ENCODE data around the gene PALD1.

PALD1 gene

DNA sequence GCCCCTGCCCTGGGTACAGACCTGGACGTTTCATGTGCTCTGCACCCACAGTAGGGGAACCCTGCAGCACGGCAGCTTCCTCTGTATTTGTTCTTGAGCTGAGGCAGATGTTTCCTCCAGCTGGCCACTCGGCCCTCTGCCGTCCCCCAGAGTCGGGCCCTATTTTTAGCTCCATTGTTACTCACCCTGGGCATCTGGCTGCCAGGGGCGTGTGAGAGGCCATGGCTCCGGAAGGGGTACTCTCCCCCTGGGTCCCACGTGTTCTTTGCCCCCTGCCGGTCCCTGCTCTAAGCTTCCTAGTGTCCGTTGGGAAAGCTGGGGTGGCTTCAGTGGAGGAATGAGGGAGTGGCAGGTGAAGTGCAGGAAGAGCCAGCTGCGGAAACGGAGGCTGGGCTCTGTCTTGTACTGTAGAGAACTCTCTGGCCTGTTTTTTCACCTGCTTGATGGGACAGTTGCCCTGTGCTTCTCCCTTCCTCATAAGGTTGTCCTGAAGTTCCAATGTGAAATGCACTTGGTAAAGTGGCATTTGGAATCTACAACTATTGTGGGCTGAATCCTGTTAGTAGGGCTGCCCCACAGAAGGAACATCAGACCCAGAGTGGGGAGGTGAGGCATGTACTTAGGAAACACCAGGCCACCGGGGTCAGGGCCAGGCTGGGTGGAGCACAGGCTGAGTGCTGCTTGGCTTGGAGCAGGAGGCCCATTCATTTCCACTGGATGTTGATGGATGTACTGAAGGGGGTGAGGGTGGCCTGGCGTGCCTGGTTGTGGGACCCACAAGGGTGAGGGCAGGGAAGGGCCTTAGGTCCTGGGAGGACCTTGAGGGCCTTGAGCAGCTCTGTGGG, 30.6 kb downstream of the PALD1 start:
- DNase-seq, result peak in 2 of 3 experiments; percentile 58 to 74

DNA sequence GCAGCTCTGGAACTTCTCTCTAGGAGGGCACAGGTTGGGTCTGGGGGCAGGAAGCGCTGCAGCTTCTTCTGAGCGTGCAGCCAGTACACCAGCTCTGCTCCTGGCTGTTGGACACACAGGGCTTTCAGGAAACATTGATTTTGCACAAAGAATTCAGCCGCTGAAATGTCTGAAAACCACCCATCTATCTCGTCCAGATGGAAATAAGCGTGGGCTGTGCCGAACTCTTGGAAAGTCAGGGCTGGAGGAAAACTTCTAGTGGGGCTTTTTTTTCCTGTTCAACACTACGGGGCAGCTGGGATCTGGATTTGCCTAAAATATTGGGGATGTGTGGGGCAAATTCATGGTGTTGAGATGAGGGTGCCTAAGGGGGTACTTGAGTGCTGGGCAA, 31.2 kb downstream of the PALD1 start:
- DNase-seq, result no peak

DNA sequence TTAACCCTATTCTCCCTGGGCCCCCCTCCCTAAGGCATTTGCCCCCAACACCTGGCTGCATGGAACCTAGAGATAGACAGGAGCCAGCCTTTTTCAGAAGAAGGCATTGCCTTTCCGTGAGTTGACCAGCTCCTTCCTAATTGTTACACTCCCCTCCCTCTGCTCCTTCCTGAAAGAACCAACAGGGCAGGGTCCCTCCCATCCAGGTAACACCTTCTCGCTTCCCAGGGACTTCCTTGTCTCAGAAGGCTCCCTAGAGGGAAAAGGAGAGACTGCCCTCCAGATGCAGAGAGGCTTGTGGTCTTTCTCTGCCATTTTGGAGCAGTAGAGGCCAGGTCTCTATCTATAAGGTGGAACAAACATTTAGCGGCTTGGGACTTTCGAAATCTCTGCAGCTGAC, 31.9 kb downstream of the PALD1 start:
- no peak for DNase-seq

DNA sequence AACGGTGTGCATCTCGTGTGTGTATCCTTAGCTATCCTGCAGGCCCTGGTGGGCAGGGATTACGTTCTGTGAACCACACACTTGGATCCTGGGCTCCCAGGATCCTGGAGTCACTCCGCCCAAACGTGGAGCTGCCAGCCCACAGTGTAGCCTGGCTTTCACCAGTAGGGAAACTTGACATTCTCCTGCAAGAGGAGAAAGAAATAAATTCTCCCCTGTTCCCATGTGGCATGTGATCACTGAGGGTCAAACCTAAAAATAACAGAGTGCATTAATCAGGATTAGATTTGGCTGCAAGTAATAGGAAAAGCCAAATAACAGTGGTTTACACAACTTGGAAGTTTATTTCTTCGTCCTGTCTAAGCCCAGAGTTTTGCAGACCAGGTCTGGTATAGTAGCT, 32.3 kb downstream of the PALD1 start:
- no peak for DNase-seq

DNA sequence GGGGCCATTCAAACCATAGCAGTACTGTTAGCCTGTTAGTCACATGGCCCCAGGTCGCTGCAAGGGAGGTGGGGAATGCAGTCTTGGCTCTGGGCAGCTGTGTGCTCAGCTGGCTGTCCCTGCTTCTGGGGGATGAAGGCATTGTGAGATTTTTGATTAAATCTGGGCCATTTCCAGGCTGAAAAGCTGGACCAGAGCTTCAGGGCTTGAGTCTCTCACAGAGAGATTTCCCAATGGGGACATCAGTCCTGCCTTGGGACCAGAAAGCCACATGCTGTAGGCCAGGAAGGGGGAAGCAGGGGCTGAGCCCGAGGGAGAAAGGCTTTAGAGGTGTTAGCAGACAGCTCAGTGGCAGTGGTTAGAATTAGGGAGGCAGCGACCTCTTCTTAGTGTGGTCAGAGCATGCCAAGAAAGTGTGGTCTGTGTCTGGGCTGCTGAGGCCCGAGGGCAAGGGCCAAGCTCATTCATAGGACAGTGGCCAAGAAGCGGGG, 33.6 kb downstream of the PALD1 start:
- peak in 2 of 3 experiments; percentile 1 to 34 for DNase-seq

DNA sequence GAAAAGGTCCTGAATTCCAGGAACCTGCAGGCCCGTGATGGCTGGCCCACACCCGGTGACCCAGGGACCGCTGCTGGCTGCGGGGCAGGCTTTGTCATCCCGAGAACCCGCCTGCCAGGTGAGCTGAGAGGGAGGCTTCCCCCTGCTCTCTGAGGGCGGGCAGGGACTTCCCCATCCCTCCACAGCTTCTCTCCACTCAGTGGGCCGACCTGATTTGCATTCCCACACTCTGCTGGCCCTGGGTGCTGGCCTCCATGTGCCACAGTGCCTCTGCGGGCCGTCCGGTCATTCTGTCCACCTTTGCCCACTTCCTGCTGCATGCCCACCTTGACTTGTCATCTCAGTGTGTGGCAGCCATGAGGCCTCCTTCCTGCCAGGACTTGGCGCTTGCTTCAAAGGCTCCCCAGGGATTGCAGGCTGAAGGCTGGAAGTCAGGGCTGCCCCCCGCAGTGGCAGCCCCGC, 35.3 kb downstream of the PALD1 start:
- DNase-seq, result no peak

DNA sequence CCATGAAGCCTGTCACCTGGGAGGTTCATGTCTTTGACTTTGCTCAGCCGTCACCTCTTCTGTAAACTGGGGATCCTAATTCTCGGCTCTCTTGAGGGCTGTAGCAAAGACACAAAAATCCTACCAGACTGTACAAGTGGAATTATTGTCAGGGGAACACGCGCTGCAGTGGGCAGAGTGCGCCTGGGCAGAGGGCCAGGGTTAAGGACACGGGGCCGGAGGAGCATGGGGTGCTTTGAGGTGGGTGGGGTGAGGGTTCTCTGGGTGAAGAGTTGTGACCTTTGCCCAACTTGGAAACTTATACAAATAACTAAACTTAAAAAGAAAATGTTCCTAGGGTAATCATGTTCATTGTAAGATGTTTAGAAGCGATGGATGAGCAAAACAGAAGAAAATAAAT, 36.0 kb downstream of the PALD1 start:
- no peak for DNase-seq

DNA sequence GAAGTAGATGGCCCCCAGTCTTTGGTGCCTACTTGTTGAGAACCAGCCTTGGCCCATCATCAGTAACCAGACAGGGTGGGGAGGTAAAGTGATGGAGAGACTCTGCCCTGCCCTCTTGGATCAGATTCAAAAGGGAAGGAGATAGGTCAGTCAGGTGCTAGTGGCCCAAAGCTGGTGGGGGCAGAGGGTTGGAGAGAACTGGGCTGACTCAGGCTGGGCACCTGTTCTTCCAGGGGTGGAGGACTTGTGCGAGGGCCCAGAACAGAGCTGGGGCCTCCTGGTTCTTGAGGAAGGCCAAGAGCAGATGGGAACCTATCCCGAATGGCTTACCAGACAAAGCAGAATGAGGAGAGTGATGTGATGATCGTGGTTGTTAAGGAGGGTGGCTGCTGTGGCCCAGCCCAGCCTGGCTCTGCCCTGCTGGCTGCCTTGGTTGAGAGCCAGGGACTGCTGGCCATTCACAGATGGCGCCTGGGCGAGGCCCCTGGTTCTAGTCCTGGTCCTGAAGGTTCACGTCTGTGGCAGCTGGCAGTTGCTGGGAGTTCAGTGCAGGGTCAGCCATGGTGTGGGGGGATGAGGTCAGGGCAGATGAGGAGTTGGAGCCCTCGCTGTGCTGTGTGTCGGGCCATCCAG, 36.6 kb downstream of the PALD1 start:
- DNase-seq, result no peak

DNA sequence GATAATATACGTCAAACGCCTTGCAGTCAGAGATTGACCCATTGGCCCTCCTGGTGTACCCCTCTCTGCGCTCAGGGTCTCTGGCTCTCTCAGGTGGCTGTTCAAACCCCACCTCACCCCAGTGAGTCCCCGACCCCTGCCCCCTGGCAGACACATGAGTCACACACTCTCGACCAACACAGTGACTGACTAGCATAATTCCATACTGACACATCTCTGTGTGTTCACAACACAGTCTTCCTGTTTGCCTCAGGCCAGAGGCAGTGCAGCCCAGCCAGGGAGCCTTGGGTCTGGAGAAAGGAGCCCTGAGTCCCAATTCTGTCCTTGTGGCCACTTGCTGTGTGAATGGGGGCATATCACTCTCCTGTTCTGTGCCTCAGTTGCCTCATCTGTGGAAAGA, 40.1 kb downstream of the PALD1 start:
- DNase-seq, result no peak

DNA sequence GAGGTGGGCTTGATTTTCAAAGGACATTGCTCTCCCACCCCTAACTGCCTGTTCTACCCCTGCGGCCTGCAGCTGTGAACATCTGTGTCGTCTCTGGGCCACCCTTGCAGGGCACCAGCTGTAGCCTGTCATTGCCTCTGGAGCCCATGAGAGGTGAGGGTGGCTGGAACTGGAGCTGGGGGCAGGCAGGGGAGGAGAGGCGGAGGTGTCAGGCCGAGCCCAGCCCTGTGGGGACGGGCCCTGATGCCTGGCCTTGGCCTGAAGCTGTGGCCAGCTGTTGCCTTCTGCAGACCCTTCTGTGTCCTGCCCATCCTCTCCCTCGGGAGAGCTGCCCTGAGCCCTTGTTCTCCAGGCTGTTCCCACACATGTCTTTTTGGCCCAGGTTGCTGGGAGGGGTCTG, 44.5 kb downstream of the PALD1 start:
- DNase-seq, result no peak

DNA sequence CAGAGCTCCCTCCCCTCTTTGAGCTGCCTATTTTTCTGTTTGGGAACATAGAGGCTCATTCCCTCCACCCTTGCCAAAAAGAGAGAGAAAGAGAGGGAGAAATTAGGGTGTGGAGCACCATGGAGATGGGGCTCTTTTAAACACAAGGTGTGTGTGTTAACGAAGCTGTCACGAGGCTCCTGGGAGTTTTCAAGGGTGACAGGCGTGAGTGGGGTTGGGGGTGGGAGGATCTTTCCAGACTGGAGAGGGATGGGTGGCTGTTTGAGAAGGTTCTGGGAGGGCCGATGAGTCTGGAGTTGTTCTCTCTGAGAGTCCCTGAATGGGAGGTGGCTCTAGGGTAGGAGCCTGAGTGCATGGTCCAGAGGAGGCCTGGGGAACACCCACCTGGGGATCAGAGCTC, 45.0 kb downstream of the PALD1 start:
- no peak for DNase-seq

DNA sequence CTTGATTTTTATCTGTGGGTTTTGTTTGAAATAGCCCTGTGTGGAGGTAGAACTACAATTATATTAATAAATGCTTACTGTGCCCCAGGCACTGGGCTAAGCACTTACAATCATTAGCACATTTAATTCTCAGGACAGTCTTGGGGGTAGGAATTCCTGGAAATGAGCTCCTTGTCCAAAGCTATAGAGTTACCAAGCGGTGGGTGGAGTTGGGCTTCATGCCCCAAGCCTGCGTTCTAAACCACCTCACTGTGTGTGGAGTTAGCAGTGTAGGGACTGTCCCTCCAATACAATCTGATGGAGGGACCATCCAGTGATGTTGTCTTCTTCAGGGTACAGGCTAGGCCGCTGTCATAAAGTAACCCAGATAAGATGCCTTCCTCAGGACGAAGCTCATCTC, 49.7 kb downstream of the PALD1 start:
- DNase-seq, result no peak

DNA sequence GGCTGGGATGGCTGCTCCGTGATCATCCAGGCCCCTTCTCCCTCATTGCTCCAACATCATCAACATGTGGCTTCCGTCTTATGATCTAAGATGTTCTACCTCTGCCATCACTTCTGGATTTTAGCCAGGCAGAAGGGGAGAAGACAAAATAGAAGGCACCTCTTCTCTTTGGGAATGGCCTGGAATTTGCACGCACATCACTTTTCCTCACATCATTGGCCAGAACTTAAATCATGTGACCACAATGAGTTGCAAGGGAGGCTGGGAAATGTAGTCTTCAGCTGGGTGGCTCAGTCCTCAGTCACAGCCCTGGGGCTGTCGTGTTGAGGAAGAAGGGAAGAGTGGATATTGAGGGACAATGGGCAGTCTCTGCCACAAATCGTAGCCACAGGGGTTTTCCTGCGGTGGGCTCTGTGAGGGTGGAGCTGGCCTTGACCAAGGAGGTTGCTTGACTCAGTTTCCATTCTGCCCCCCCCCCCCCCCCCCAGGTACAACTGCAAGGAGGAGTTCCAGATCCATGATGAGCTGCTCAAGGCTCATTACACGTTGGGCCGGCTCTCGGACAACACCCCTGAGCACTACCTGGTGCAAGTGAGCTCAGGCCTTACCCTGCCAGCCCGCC, 50.3 kb downstream of the PALD1 start:
- peak in 2 of 3 experiments; percentile 7 to 27 for DNase-seq

DNA sequence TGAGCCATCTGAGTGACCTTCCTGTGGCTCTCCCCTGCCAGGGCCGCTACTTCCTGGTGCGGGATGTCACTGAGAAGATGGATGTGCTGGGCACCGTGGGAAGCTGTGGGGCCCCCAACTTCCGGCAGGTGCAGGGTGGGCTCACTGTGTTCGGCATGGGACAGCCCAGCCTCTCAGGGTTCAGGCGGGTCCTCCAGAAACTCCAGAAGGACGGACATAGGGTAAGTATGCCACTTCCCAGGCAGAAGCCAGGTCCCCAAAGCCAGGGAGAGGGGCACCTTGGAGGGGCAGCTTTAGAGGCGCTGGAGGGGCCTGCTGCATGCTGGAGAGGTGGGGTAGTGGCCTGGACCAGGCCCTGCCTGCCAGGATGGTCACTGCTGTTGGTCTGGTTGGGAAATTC, 51.3 kb downstream of the PALD1 start:
- no peak for DNase-seq

DNA sequence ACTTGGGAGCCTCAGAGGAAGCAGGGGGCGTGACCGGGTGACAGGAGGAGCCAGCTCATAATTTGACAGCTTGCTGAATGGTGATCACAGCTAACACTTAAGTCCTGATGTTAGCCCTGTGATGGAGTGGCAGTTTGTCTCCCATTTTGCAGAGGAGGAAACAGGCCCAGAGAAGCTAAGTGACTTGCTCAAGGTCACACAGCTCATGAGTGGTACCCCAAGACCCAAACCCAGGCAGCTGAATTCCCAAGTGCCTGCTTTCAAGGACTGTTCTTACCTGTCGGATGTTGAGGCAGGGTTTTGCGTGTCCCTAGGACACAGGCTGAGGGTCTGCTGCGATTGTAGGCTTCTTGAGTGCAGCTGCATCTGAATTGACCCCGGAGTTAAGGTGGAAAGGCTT, 51.7 kb downstream of the PALD1 start:
- DNase-seq, result no peak

DNA sequence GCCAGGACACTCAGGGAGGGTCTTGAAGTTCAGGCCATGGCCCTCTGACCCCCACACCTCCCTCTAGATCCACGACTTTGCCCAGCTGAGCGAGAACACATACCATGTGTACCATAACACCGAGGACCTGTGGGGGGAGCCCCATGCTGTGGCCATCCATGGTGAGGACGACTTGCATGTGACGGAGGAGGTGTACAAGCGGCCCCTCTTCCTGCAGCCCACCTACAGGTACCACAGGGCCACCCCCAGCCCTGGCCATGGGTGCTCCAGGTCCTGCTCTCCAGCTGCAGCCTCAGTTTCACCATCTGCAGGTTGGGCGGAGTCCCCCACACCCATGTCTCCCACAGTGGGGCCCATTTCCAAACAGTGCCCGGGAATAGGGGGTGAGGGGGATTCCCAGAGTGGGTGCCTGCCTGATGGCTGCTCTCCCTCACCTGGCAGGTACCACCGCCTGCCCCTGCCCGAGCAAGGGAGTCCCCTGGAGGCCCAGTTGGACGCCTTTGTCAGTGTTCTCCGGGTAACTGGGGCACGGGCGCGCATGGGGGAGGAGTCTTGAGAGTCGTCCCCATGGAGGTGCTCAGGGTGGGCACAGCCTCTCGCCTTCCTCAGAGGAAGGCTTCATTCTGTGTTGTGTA, 54.1 kb downstream of the PALD1 start:
- DNase-seq, result no peak

DNA sequence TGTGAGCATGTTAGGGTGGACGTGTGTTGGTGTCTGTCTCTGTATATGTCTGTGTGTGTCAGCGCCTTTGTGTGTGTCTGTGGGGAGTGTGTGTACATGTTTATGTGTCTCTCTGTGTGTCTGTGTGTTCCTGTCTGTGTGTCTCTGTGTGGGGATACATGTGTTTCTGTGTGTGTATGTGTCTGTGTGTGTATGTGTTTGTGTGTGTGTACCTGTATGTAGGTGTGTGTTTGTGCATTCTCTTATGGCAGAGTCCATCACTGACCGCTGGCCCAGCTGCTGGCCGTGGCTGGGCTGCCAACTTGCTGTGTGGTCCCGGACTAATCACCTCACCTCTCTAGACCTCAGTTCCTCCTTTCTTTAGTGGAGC, 54.6 kb downstream of the PALD1 start:
- no peak for DNase-seq

DNA sequence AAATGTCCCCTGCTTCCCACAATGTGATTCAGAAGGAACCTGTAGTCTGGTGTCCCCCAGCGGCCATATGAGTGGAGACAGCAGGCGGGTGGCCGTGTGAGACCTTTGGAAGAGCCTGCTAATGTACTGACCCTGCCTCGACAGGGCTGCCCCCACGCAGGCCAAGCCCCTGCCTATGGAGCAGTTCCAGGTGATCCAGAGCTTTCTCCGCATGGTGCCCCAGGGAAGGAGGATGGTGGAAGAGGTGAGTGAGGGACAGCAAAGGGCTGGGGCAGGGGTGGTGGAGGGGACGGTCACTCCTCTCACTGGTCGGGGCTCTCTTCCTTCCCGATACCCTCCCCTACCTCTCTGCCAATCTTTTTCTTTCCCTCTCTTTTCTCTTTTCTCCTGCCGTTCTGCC, 55.7 kb downstream of the PALD1 start:
- no peak for DNase-seq

DNA sequence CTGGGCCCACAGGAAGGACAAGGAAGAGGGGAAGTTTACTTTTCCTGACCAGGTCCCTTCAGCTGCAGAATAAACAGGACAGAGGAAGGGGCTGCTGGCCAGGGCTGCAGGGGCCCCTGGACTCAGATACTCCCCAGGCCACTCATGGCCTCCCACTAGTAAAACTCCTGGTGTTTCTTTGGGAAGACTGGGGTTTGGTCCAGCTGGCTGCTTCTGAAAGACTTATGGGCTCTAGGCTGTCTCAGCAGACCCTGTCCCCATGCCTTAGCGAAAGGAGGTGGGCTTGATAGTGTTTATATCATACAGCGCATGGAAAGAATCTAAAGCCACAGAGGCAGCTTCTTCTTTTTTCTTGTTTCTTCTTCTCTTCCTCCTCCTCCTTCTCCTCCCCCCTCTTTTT, 56.4 kb downstream of the PALD1 start:
- DNase-seq, result no peak

DNA sequence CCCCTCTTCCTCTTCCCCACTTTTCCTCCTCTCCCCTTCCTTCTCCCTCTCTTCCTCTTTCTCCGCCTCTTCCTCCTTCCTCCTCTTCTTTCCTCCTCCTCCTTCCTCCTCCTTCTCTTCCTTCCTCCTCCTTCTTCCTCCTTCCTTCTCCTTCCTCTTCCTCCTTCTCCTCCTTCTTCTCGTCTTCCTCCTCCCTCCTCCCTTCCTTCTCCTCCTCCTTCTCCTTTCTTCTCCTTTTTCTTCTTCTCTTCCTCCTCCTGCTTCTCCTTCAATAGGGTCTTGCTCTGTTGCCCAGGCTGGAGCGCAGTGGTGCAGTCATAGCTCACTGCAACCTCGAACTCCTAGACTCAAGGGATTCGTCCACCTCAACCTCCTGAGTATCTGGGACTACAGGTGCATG, 56.9 kb downstream of the PALD1 start:
- no peak for DNase-seq

DNA sequence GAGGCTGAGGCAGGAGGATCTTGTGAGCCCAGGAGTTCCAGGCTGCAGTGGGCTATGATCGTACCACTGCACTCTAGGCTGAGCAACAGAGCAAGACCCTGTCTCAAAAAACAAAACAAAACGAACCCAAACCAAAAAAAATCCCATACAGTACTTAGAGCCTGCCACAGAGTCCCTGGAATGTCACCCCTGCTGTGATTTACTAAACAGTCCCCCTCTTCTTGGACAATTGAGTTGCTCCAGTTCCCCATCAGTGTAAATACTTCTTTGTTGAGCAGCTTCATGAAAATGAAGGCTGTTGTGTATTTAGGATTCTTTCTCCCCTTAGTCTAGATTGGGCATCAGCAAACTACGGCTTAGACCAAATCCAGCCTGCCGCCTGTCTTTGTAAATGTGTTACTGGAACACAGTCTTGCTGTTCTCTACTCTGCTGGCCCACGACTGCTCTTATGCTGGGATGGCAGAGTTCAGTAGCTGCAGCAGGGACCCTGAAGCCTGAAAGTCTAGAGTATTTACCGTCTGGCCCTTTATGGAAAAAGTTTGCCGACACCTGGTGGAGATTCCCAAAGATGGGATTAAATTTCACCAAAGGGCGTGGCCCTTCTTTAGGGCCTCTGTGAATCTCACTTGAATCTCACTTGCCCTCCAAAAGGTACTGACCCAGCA, 57.8 kb downstream of the PALD1 start:
- DNase-seq, result no peak

DNA sequence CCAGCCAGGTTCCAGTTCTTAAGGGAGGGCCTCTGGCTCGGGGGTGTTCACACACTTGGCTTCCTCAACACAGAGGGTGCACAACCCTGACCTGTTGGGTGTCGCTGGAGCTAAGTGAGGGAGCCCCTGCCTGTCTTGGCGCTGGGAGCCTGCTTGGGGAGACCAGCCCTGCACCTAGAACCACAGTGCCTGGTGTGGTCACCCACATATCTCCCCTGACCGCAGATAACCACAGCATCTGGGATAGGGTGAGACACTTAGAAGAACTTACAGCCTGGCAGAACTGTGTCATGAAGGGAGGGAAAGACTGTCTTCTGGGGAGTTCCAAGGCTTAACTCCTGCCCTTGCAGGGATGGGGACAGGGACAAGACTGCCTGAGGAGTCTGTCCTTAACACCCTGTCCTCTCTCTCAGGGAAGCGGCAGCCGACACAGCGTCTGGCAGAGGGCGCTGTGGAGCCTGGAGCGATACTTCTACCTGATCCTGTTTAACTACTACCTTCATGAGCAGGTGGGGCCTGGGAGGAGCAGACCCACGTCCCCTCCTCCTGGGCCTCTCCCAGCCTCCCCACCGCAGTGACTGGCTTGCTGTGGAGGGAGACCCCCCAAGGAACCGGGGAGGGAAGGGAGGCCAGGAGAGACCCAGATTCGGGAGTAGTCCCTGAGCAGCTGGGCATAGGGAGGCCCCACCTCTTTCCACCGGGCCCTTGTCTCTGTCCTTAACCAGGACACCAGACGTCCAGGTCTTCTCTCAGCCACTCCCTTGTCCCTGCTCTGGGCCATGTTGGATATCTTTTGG, 59.0 kb downstream of the PALD1 start:
- DNase-seq, result peak in 1 of 3 experiments; percentile 6

All from NCI-H1417 (cell line).